Left kidney (tissue), 2 donors: ENCODE results near the gene GORASP2. TPM values are rescaled to one million over a fixed set of nuclear protein-coding genes. Genes with fewer than 3 reads are reported as not detected.

Experiments used
- DNase-seq: peaks from one replicate; pipeline ENCODE4 v3.0.0-alpha.2; 2013
- polyA plus RNA-seq: library from polyadenylated mRNA; unstranded; fragments of 120-200 nt; gene quantifications from one replicate; pipeline ENCODE4 v1.2.1, GENCODE V29; 2013; ENCODE audit not compliant: insufficient read length

Gene GORASP2
- polyA plus RNA-seq, 1 donor: 84.8 TPM

- no peak for DNase-seq
These were observed 34.3 kb downstream of the GORASP2 start for GRCh38 chr2:170963386-170963785.

DNA sequence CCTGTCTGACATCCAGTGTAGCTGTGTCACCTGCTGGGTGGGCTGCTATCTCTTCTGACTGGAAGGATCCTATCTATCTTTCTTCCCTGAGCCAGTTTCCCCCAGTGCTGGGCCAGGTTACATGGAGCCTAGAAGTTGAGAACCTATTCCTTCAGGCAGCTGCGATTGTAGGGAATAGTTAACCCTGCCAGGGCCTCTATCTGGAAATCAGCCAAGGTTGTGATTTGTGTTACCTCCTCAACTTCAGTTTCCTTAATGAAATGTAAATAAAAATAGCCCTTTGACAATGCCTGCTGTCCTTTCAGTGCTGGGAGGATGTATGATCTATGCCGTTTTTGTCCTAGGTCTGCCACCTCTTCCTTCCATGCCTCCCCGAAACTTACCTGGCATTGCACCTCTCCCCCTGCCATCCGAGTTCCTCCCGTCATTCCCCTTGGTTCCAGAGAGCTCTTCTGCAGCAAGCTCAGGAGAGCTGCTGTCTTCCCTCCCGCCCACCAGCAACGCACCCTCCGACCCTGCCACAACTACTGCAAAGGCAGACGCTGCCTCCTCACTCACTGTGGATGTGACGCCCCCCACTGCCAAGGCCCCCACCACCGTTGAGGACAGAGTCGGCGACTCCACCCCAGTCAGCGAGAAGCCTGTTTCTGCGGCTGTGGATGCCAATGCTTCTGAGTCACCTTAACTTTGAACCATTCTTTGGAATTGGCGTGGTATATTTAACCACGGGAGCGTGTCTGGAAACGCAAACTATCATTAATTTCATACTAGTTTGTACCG lies 36.6 kb downstream of the GORASP2 start:
- DNase-seq: no peak

DNA sequence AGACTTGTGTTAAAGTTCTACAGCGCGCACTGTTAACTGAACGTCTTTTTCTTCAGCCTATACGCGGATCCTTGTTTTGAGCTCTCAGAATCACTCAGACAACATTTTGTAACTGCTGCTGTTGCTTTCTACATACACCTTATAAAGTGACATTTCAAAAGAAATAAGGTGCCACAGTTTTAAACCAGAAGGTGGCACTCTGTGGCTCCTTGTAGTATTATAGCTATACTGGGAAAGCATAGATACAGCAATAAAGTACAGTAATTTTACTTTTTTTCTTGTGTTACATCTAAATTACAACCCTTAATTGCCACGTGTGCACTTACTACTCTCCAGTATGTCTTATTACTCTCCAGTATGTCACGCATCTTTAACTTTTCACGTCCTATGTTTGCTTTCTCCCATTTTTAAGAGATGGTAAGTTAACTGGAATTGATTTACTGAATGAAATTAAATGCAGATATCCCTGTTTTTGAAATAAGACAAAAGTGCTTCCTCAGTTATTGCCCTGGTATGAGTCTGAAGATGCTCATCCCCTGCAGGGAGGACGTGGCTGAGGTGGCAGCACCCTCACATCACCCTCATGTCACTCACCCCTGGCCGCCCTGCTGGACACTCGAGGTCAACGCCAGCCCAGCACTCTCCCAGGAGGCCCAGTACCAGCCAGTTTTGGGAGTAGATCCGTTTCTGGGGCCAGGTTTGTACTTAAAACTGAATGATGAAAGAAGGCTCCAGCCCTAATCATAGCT lies 37.8 kb downstream of the GORASP2 start:
- no peak for DNase-seq

DNA sequence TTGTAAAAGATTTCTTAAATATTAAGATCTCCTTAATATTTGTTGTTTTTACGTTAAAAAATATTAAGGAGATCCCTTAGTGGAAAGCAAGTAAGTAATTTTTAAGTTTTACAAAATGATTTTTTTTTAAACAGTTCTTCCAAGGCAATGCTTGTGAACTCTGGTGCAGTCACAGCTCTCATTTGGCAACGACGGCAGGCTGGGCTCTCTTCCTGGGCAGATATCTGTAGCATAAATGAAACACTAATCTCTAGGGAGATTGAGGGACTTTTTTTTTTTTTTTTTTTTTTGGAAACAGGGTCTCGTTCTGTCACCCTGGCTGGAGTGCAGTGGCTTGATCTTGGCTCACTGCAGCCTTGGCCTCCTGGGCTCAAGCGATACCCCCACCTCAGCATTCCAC lies 38.5 kb downstream of the GORASP2 start:
- DNase-seq: no peak

- DNase-seq: no peak
These were observed 39.4 kb downstream of the GORASP2 start for GRCh38 chr2:170968205-170969003.

DNA sequence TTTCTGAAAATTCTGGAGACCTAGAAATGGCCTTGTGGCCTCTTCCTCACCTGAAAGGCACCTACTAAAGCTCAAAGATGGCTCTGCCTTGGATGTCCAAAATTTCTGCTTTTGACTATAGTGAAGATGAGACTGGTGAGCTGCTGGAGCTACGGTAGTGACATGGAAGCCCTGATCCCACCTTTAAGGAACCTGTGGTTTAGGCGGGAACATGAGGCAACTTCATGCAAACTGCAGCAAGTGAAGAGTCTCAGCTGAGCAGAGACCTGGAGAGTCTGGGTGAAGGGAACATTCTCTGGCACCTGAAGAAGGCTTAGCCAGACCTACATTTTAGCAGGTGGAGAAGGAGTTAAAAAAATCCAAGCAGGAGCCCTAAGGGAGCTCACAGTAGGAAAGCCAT lies 40.0 kb downstream of the GORASP2 start:
- no peak for DNase-seq

GRCh38 chr2:170969872-170970496 lies 40.9 kb downstream of the GORASP2 start:
- no peak for DNase-seq

GRCh38 chr2:170971071-170971470 lies 42.0 kb downstream of the GORASP2 start:
- no peak for DNase-seq

DNA sequence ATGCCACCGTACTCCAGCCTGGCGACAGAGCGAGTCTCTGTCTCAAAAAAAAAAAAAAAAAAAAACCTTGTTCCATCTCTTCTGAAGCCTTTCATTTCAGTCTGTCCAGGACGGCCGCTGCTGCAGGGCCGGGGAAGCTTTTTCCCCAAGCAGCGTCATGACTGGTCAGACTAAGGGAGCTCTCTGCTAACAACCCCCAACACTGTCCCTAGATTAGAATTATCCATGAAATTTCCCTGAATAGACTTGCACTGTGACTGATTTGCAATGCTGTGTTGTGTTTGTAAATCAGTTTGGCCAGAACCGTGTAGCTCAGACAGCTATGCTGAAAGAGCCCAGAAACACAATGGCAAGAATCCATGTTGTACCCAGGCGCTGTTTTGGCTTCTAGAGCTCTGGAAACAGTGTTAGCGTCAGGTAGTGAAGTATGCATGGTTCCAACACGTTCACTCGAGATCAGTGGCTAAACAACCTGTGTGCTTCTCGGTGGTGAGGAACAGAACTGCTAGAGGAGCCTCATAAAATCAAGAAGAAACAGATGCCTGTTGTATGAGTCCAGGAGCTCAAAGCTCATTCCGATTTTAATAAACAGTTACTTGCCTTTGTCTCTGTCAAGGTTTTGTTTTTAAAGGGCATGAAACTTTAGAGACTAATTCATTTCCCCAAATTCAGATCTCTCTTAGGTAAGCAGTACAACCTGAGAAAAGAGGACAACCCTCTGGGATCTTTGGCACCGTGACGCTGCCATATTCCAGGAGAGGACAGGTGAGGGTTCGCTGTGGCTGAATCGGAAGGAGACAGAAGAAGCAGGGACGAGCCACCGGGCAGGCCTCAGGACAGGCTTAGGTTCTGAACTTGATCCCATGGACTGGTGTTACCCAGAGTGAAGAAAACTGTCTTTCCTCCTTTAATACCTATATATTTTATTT lies 43.5 kb downstream of the GORASP2 start:
- DNase-seq: no peak

DNA sequence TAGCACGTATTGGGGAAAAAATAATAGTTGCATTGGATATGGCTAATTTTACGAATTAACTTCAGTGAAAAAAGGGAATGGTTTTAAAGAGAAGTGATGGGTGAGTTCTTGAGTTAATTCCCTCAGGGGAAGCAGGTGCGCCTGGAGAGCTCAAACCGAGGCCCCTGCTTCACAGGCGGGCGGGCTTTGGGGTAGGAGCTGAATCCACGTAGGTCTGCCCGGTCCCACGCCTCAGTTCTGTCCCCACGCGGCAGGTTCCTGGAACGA lies 44.1 kb downstream of the GORASP2 start:
- no peak for DNase-seq

GRCh38 chr2:170973492-170974303 lies 44.6 kb downstream of the GORASP2 start:
- DNase-seq: peak; percentile 87

GRCh38 chr2:170974304-170974993 lies 45.4 kb downstream of the GORASP2 start:
- DNase-seq: no peak

DNA sequence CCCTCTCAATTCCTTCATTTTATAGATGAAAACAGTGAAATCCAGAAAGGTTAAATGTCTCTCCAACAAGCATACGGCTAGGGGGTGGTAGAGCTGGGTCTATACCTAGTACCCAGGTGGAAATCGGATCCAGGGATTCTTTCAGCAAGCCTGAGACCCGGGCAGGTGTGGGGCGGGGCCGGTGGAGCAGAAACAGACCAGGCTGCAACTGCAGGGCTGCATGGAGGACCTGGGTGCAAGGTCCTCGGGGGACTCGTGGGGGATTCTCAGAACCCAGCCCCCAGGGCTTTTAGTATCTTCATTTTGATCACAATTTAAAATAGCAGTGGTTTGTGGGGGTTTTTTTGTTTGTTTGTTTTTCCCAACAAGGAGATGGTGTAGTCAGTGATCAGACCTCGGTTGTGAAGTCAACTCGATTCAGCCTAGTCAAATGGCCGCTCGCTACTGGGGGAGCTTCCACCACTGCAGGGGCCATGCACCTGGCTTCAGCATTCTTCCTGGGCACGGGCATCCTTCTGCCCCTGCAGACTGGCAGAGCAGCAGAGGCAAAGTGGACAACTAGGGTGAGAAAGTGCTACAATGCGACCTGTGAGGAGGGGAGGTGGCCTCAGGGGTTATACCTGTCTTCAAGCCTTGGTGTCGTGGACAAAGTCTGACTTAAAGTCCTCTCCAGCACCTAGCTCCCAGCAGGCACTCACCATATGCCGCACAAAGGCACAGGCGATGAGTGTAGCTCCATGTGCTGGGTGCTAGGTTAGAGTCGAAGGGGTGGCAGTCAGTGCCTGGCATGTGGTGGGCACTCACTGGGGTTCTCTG lies 46.3 kb downstream of the GORASP2 start:
- DNase-seq: no peak

DNA sequence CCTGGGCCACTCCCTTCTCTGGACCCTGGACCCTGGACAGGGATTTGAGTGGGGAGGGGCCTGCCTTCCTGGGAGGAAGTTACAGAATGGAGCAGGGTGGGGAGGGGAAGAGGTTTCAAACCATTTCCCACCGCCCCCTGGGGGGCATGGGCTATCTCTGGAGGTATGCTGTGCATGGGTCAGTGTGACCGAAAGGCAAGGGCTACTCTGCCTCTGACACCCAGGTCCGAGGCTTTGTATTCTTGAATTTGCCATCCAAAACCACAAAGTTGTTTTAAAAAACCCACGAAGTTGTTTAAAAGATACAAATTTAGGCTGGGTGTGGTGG lies 46.9 kb downstream of the GORASP2 start:
- no peak for DNase-seq

DNA sequence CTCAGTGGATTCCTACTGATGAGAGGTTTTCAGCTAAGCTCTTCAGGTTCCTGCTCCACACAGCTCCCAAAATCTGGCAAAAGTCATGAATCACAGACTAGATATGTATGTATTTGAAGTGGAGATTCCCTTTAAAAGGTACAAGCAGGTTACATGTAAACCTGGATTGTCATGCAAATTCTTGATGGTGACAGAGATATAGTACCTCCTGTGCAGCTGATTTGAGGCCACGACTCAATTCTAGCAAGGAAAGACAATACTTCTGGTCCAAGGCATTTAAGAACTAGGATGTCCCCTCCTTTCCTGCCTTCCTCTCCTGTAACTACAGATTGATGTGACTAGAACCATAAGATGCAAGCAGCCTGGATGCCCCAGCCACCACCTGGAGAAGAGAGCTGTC lies 55.0 kb downstream of the GORASP2 start:
- no peak for DNase-seq

DNA sequence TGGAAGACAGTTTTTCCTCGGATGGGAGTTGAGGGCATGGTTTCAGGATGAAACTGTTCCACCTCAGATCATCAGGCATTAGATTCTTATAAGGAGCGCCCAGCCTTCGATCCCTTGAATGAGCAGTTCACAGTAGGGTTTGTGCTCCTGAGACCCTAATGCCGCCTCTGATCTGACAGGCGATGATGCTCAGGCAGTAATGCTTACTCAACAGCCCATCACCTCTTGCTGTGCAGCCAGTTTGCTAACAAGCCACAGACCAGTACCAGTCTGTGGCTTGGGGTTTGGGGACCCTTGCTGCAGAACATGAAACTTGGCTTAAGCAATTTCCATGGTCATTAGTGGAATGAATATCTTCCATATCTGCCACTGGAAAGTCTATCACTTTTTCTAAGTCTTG lies 56.4 kb downstream of the GORASP2 start:
- no peak for DNase-seq

DNA sequence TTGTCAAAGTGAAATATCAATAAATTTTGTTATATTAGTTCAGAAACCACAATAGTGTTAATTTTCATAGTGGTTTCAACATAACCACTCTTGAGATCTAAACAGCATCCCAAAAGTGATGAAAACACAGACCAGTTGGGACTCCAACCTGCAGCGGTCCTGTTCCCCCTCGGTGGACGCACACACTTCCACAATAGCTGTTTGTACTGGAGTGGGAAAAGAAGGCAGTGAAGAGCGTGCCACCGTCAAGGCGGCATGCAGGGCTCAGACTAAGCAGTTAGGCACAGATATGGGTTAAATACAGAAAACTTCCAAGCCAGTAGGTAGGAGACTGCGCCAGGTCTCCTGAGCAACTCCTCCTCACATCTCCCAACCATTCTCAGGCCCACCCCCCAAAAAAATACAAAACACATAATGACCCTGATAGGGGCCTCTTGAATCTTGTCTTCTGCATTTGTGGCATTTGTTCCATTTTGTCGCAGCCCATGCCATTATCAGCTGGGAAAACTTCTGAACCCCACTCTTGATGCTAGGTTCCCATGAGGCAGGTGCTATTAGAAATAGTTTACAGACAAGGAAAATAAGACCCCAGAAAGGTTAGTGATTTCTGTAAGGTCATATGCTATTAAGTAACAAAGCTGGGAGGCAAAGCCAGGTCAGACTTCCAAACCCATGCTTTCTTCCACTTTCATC lies 57.7 kb downstream of the GORASP2 start:
- DNase-seq: no peak

DNA sequence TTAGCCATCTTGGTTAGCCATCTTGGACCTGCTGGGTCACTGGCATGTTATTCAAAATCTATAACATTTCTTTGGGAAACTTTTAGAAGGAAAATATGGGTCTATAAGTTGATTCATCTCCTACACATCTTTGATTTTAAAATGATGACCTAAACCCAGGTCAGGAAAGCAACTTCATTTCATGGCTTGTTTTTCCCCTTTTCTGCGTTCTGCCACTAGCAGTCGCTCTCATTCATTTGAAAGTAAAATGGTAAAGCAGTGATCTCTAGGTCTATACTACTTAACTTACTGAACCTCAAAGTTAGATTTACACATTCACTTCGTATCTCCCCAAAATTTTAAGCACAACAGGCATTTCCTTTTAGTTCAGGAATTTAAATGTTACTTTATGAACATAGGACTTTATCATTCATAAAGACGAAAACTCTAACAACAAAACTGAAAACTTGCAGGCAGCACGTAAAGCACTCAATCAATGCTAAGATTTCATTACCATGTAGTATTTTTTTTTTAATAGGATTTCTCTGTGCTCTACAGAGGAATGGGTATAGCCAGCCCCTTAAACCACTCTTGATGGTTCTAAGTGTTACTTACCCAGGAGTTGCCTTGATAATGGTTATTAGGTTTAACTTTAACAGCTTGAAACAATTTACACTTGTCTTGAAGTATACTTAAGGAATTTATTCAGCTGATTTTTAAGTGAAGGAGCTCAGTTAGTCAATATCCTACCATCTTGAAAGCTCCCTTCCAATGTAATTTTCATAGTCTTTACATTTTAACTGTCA lies 62.5 kb downstream of the GORASP2 start:
- no peak for DNase-seq
